Measurements from ENCODE around the gene PXMP4. TPM values are rescaled to one million over a fixed set of nuclear protein-coding genes. Genes with fewer than 3 reads are reported as not detected.
A peak's percentile ranks its signal among the peaks of the same experiment; 100 is the strongest.

The PXMP4 gene
- total and polyA plus RNA-seq, 2 donors from 2014 or later: 9.8 to 11.6 TPM

DNA sequence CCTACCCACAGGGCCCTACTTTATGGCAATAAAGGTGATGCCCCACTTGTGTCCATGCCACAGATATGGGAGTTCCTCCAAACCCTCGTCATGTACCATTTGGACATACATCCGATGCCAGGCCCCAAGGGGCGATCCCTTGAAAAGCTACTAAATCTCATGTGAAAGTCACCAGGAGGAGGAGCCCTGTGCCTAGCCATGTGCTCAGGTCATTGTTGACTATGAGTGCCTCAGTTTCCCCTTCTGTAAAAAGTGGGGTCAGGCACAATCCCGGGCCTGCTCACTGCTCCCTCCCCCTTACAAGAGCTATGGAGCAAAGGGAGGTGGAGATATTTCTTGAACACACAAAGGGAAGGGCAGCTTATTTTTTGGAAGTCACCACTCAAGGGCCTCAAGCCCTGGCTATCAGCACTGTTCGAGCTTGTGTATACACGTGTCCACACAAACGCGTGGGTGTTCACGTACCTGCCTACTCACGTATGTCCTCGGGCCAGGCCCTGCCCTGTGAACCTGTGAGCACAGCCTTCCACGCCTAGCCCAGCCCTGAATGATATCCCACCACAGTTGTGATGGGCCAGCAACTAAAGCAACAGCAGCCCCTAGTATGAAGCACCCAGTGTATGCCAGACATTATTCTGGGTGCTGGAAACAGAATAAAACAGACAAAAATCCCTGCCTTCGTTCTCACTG lies 51.5 kb downstream of the PXMP4 start:
- no peaks in the 10 kb centered on the region for H3K27me3 ChIP-seq (ENCODE audit: control insufficient read depth, insufficient read depth, low read length)

DNA sequence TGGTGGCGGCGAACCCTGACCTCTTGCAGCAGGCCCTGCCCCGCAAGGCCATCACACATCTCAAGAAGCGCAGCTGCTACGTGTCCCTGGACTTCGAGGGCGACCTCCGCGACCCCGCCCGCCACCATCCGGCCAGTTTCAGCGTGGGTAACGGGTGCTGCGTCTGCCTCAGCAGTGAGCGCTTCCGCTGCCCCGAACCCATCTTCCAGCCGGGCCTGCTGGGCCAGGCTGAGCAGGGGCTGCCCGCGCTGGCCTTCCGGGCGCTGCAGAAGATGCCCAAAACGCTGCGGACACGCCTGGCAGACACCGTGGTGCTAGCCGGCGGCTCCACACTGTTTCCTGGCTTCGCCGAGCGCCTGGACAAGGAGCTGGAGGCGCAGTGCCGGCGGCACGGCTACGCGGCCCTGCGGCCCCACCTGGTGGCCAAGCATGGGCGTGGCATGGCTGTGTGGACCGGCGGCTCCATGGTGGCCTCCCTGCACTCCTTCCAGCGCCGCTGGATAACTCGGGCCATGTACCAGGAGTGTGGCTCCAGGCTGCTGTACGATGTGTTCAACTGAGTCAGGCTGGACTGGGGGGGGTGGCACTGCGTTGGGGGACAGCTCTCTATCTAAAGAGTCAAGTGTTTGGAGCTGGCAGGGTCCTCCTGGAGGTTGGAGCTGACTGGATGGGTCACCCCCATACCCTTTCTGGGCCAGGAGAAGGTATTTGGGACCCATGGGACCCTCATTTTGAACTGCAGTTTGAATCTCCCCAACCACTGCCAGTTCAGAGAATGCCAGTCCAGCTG lies 52.2 kb downstream of the PXMP4 start:
- TF ChIP-seq, protein P1, sequence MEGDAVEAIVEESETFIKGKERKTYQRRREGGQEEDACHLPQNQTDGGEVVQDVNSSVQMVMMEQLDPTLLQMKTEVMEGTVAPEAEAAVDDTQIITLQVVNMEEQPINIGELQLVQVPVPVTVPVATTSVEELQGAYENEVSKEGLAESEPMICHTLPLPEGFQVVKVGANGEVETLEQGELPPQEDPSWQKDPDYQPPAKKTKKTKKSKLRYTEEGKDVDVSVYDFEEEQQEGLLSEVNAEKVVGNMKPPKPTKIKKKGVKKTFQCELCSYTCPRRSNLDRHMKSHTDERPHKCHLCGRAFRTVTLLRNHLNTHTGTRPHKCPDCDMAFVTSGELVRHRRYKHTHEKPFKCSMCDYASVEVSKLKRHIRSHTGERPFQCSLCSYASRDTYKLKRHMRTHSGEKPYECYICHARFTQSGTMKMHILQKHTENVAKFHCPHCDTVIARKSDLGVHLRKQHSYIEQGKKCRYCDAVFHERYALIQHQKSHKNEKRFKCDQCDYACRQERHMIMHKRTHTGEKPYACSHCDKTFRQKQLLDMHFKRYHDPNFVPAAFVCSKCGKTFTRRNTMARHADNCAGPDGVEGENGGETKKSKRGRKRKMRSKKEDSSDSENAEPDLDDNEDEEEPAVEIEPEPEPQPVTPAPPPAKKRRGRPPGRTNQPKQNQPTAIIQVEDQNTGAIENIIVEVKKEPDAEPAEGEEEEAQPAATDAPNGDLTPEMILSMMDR (IDR thresholded peaks at IDR 0.05; ENCODE audit: borderline replicate concordance, extremely low read depth, insufficient read depth): peak; percentile 95
- Histone ChIP-seq H3K9ac (ENCODE audit: low read length in 3 of 3) (peak overlapping the region in 1 of 3 donors; percentile 40), H3K27ac (ENCODE audit: low read depth in 2 of 2, low read length in 2 of 2) (peak overlapping the region; percentile 66 to 85), H3K4me3 (ENCODE audit: low read length in 3 of 3) (peak overlapping the region; percentile 28 to 66 (median 38)), H3K9me3 (ENCODE audit: control insufficient read depth in 2 of 3, insufficient read depth in 1 of 3, low read length in 3 of 3) (no peaks in the 10 kb centered on the region), H3K4me1 (ENCODE audit: control insufficient read depth in 2 of 3, insufficient read depth in 2 of 3, low read depth in 1 of 3, low read length in 3 of 3) (peaks cover 0 to 27% (median 14%) of the 10 kb centered on the region in 3 donors), H3K36me3 (ENCODE audit: control insufficient read depth in 2 of 3, insufficient read depth in 3 of 3, low read length in 3 of 3) (peaks cover 0 to 5% (median 0%) of the 10 kb centered on the region in 3 donors), H3K27me3 (ENCODE audit: control insufficient read depth, insufficient read depth, low read length) (no peaks in the 10 kb centered on the region)
- FAIRE-seq (no peak), DNase-seq (peak; percentile 83 to 93 (median 87))
- intact Hi-C loops (cut with DNase I): no loop called here

More for the DNA sequence above, 51.5 kb downstream of the PXMP4 start:
- H3K27ac ChIP-seq (ENCODE audit: low read depth in 2 of 2, low read length in 2 of 2): no peak overlapping the region
- intact Hi-C loops (cut with DNase I): no loop called here
- peaks cover 0 to 5% (median 0%) of the 10 kb centered on the region in 3 donors for H3K36me3 ChIP-seq (ENCODE audit: control insufficient read depth in 2 of 3, insufficient read depth in 3 of 3, low read length in 3 of 3)
- FAIRE-seq: no peak
- H3K4me3 ChIP-seq (ENCODE audit: low read length in 3 of 3): no peak overlapping the region
- no peak overlapping the region for H3K9ac ChIP-seq (ENCODE audit: low read length in 3 of 3)
- TF ChIP-seq, protein P1 (IDR thresholded peaks at IDR 0.05; ENCODE audit: borderline replicate concordance, extremely low read depth, insufficient read depth): no peak
- no peaks in the 10 kb centered on the region for H3K9me3 ChIP-seq (ENCODE audit: control insufficient read depth in 2 of 3, insufficient read depth in 1 of 3, low read length in 3 of 3)
- H3K4me1 ChIP-seq (ENCODE audit: control insufficient read depth in 2 of 3, insufficient read depth in 2 of 3, low read depth in 1 of 3, low read length in 3 of 3): peaks cover 0 to 31% (median 14%) of the 10 kb centered on the region in 3 donors
- peak in 1 of 5 donors; percentile 68 for DNase-seq

DNA sequence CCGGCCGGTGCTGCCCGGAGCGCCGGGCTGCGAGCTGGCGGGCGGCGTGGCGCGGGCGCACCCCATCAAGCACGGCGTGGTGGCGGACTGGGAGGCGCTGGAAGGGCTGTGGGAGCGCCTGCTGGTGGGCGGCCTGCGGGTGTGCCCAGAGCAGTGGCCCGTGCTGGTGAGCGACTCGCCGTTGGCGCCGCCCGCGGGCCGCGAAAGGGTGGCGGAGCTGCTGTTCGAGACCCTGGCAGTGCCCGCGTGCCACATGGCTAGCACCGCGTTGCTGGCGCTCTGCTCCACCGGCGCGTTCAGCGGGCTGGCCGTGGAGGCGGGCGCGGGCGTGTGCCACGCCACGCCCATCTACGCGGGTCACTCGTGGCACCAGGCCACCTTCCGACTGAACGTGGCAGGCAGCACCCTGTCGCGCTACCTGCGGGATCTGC lies 52.9 kb downstream of the PXMP4 start:
- peak in 4 of 5 donors; percentile 46 to 88 (median 63) for DNase-seq
- Histone ChIP-seq H3K9me3 (ENCODE audit: control insufficient read depth in 2 of 3, insufficient read depth in 1 of 3, low read length in 3 of 3) (no peaks in the 10 kb centered on the region), H3K4me3 (ENCODE audit: low read length in 3 of 3) (peak overlapping the region; percentile 28 to 66 (median 38)), H3K9ac (ENCODE audit: low read length in 3 of 3) (peak overlapping the region in 1 of 3 donors; percentile 46), H3K36me3 (ENCODE audit: control insufficient read depth in 2 of 3, insufficient read depth in 3 of 3, low read length in 3 of 3) (peaks cover 0 to 5% (median 0%) of the 10 kb centered on the region in 3 donors), H3K27me3 (ENCODE audit: control insufficient read depth, insufficient read depth, low read length) (no peaks in the 10 kb centered on the region), H3K4me1 (ENCODE audit: control insufficient read depth in 2 of 3, insufficient read depth in 2 of 3, low read depth in 1 of 3, low read length in 3 of 3) (peaks cover 0 to 22% (median 14%) of the 10 kb centered on the region in 3 donors), H3K27ac (ENCODE audit: low read depth in 2 of 2, low read length in 2 of 2) (peak overlapping the region; percentile 66 to 85)
- FAIRE-seq: no peak
- TF ChIP-seq, protein P1 (IDR thresholded peaks at IDR 0.05; ENCODE audit: borderline replicate concordance, extremely low read depth, insufficient read depth): no peak
- intact Hi-C loops (cut with DNase I): no loop called here
